Dermis blood vessel endothelial cell (primary cell): ENCODE results near the gene CCDC178. TPM values are rescaled to one million over a fixed set of nuclear protein-coding genes. Genes with fewer than 3 reads are reported as not detected.
"Not testable (repeated sequence)": the region's sequence is repeated elsewhere in the genome, so short reads cannot be mapped to it uniquely, and the experiment has no call there.

Experiments
- DNase-seq: peaks from one replicate; pipeline ENCODE4 v3.0.0; 2010
- total RNA-seq: library from RNA; depleted of rRNA; stranded (reverse); fragments of >200 nt; gene quantifications from 2 replicates; pipeline ENCODE4 v1.2.3, GENCODE V29; 2014

The CCDC178 gene
- total RNA-seq, 1 donor from 2014 or later: 2.2 TPM

GRCh38 chr18:33210575-33211189 lies 229.8 kb downstream of the CCDC178 start:
- peak; percentile 62 for DNase-seq

- DNase-seq: no peak
These were observed 234.7 kb downstream of the CCDC178 start for GRCh38 chr18:33205777-33206176.

- peak; percentile 69 for DNase-seq
These were observed 239.0 kb downstream of the CCDC178 start for GRCh38 chr18:33201509-33201926.

- DNase-seq: no peak
These were observed 244.7 kb downstream of the CCDC178 start for GRCh38 chr18:33195795-33196194.

GRCh38 chr18:33194793-33195192 lies 245.7 kb downstream of the CCDC178 start:
- DNase-seq: no peak

- DNase-seq: peak; percentile 41
These were observed 255.6 kb downstream of the CCDC178 start for GRCh38 chr18:33184958-33185357.

- peak; percentile 86 for DNase-seq
These were observed 256.3 kb downstream of the CCDC178 start for GRCh38 chr18:33184175-33184574.

- no peak for DNase-seq
These were observed 257.4 kb downstream of the CCDC178 start for GRCh38 chr18:33183136-33183535.

- no peak for DNase-seq
These were observed 259.5 kb downstream of the CCDC178 start for GRCh38 chr18:33181016-33181415.

- DNase-seq: no peak
These were observed 271.3 kb downstream of the CCDC178 start for GRCh38 chr18:33169218-33169617.

- DNase-seq: not testable (repeated sequence)
These were observed 276.4 kb downstream of the CCDC178 start for GRCh38 chr18:33164121-33164520.

- DNase-seq: peak; percentile 36
These were observed 279.4 kb downstream of the CCDC178 start for GRCh38 chr18:33161131-33161530.

GRCh38 chr18:33159151-33159550 lies 281.4 kb downstream of the CCDC178 start:
- DNase-seq: no peak

- DNase-seq: no peak
These were observed 282.6 kb downstream of the CCDC178 start for GRCh38 chr18:33157893-33158292.

- no peak for DNase-seq
These were observed 283.5 kb downstream of the CCDC178 start for GRCh38 chr18:33156906-33157470.

GRCh38 chr18:33154049-33154448 lies 286.5 kb downstream of the CCDC178 start:
- no peak for DNase-seq

- no peak for DNase-seq
These were observed 288.1 kb downstream of the CCDC178 start for GRCh38 chr18:33152376-33152775.

- not testable (repeated sequence) for DNase-seq
These were observed 292.7 kb downstream of the CCDC178 start for GRCh38 chr18:33147811-33148210.

GRCh38 chr18:33146014-33146413 lies 294.5 kb downstream of the CCDC178 start:
- DNase-seq: no peak

- peak; percentile 89 for DNase-seq
These were observed 304.4 kb downstream of the CCDC178 start for GRCh38 chr18:33135951-33136660.

GRCh38 chr18:33132657-33133056 lies 307.9 kb downstream of the CCDC178 start:
- DNase-seq: no peak

- DNase-seq: peak; percentile 29
These were observed 311.9 kb downstream of the CCDC178 start for GRCh38 chr18:33128581-33128980.

- no peak for DNase-seq
These were observed 316.5 kb downstream of the CCDC178 start for GRCh38 chr18:33123862-33124518.
